ENCODE results near the gene MAPK8IP3.

The MAPK8IP3 gene

DNA sequence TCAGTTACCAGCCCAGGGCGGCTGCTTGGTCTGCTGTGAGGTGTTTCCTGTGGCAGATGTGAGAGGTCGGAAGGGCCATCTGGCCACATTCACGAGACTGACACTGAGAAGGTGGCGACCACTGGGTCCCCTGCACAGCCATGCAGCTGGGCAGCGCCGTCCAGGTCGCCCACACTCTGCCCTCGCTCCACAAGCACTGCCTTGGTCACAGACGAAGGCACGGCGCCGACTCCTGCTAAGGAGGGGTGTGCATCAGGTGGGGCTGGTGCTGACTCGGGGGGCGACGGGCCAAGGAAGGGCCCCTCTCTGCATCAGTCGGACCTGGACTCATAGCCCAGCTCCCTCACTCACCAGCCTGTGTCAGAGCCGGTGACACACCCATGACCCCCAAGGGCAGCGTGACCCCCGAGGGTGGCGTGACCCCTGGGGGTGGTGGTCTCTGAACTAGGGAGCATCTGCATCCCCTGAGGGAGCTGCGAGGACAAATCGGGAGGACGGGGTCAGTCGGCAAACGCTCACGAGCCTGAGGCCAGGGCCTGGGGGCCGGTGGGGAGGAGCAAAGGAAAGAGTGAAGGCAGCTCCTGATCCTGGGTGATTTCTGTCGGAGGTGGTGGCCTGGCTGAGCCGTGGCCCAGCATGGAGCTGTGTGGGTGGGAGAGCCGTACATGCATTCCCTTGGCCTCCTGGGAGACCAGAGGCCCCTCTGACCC, 34.9 kb downstream of the MAPK8IP3 start:
- no peak for DNase-seq

DNA sequence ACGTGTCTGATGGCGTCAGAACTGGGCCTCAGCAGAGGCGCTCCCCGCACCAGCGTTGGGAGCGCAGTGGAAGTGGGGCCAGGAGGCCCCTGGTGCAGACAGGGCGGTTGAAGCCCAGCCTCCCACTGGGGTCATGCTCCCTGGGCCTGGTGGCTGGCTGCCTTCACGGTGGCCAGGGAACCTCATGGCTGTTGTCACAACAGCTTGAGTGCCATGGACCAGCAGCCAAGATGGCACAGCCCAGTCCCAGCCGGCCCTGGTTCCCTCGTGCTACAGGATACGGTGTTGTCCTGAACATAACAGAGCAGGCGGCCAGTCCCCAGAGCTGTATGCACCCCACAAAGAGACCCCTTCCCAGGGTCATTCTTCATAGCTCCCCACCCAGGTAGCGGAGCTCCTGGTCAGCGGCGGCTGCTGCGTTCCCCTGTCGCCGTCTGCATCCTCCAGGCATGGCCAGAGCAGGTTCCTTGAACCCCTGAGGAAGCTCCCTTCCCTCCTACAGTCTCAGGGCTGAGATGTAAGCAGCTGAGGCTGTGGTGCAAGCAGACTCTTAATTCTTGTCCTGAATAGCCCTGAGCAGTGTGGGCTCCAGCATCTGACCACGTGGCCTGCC, 35.7 kb downstream of the MAPK8IP3 start:
- no peak for DNase-seq

DNA sequence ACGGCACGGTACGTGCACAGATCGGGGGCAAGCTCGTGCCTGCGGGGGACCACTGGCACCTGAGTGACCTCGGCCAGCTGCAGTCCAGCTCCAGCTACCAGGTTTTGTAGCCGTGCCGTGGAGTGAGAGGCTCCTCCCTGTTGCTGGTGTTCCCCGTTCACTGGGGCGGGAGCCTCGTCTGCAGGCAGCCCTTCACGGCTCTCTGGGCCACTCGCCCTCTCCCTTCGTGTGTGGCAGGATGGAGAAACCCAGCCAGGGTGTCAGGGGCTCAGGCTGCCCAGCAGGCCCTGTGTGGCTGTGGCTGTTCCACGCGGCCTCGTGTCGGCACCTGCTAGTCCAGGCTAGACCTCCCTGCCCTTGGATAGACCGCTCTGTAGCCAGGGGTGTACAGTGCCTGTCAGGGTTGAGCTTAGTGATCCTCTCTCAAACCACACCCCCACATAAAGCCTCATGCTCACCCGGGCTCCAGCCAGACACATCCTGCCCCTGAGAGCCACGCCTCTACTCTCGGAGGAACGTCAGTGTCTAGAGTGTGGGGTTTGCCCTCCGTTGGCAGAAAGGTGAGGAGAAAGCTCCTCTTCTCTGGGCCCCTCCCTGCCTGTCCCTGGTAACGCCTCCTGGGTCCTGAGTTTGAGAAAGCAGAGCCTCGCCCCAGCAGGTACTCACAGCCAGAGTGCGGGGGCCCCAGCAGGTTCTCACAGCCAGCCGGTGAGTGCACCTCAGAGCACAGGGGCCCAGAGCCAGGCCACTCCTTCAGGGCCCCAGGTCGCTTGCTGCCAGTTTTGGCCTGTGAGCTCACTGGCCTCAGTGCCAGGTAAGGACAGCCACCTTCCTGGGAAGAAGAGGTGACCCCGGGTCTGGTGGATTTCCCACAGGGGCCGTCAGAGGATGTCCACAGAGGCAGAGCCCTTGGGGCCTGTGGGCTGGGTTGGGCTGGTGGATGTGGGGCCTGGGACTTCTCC, 37.7 kb downstream of the MAPK8IP3 start:
- no peak for DNase-seq

DNA sequence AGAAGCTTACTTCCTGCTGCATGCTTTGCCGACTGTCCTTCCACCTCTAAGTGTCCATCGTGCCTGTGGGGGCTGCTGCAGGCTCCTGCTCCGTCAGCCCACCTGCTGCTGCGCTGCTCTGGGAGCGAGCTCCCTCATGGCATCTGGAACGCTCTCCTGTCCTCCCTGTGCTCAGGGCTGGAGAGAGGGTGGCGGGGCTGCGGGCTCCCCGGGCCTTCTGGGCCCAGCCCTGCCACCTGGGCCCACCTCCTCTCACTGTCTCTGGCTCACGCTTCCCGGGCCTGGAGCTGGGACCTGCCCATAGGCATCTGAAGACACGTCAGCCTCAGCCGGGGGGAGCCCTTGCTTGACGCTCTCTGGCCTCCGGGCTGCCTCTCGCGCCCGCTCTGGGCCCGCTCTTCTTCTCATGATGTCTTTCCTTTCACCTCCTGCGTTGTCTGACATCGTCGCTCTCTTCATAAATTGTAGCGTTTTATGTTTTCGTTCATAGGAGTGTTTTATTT, 38.4 kb downstream of the MAPK8IP3 start:
- no peak for DNase-seq

DNA sequence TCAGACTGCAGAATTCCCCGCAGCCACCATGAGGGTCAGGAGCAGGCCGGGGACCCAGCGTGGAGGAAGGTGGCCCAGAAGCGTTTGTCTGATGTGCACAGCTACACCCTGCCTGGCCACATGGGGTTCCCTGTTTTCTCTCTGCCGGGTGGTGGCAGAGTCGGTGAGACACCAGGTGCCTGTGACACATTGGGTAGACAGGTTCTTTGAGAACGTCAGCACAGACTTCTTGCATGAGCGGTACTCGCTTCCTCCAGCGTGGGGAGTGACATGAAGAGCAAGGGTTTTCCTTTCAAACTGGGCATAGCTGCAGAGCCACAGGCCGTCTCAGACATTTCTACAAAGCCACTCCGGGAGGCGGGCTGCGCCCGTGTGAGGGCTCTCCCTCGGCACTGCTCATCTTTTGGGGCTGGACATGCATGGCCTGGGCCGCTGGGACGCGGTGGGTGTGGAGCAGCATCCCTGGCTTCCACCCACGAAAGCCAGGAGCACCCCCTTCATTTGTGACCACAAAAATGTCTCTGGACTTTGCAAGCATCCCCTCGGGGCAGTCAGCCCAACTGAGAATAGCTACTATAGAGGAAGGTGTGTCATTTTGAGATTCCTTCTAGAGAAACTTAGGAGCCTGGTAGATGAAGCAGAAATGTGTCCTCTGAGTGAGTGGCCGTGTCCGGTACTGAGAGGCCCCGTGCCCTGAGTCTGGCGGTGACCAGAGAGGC, 39.3 kb downstream of the MAPK8IP3 start:
- DNase-seq = no peak

DNA sequence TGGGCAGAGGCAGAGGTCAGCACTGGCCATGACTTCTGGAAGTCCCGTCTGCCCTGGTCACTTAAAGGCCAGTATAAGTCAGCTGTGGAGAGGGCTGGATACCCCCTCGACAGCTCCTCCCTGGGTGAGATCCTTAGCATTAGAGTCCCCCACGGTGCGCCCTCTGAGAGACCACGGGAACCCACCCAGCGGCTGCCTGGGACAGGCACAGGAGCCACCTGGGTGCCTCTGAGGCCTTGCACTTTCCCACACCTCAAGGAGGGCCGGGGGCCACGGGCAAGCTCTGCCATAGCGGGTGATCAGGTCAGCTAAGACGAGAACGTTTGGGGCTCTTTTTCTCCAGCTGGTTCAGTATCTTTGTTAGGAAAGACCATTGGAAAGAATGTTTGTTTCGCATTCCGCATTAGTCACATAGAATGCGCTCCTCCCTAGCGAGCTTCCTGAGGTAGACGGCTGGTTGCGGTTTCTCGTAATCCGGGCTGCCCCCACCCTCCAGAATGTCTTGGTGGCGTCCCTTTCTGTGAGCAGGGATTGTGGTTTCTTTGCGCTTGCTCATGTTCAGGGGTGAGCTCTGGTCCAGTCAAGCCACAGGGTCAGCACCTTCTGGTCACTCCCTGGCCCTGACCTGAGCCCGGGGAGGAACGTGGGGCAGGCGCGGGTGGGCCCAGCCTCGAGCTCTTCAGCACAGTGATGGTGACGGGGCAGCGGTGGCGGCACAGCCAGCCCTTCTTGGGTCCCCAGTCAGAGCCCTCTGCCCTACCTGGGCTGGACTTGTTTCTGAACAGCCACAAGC, 40.1 kb downstream of the MAPK8IP3 start:
- no peak for DNase-seq

DNA sequence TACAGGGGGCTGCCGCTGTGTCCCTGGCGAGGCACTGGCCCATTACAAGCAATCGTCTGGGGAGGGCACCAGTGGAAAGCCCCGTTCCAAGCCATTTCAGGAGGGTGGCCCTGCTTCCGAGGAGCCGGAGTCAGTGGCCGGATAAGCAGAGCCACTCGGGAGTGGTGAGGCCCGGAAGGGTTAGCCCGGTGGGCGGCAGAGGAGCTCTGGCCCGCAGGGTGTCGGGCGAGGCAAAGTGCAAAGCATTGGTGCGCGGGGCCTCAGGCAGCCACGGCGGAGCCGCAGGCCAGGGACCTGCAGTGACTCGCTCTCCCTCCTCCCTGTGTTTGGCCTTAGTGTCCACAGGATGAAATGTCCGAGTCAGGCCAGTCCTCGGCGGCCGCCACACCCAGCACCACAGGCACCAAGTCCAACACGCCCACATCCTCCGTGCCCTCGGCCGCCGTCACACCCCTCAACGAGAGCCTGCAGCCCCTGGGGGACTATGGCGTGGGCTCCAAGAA, 40.7 kb downstream of the MAPK8IP3 start:
- DNase-seq = no peak

DNA sequence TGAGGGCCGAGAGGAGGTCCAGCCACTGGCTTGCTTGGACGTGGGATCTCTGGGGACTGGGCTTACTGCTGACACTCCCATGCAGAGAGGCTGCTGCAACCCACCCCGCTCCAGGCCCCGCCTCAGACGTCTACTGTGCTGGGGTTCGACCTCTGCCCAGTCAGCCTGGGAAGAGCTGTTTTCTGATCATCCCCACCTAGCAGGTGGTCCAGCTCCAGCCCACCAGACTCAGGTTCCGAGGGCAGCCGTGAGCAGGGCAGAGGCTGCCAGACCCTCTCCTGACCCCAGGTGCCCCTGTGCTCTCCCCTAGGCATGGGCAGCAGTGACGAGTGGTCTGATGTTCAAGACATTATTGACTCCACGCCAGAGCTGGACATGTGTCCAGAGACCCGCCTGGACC, 41.9 kb downstream of the MAPK8IP3 start:
- no peak for DNase-seq

DNA sequence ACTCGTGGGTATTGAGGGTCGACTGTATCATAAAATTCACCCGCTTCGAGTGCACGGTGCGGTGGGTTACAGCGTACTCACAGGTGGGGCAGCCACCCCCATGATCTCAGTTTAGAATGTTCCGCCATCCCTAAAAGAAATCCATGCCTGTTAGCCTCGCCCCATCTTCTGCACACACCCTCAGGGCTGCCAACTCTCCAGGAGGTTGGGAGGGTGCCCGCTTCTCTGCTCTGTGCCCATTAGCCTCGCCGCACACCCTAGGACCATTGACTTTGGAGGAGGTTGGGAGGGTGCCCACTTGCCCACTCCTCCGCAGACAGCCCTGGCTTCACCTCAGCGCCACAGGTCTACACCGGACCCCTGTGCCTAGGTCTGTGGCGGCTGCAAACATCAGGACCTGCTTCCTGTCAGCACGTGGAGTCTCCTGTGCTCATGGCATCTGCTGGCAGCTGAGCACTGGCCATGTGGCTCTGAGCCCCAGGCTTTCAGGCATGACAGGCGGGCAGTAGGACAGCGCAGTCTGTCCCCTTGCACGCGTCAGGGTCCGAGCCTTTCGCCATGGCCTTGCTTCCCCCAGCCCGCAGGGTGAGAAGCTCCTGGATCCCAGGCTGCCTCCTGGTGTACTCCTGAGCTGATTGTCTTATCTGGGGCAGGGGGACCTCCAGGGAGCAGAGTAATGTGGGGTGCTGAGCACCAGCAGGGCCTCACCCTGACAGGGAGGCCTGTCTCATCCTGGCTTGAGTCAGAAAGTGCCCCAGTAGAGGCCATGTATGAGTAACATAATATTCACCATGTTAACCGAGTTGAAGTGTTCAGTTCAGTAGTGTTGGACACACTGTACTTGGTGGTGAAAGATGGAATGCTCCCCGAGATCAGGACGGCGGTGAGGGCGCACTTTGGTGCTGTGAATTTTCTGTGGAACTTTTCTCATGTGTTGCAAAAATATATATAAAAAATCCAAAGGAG, 43.4 kb downstream of the MAPK8IP3 start:
- DNase-seq = no peak

DNA sequence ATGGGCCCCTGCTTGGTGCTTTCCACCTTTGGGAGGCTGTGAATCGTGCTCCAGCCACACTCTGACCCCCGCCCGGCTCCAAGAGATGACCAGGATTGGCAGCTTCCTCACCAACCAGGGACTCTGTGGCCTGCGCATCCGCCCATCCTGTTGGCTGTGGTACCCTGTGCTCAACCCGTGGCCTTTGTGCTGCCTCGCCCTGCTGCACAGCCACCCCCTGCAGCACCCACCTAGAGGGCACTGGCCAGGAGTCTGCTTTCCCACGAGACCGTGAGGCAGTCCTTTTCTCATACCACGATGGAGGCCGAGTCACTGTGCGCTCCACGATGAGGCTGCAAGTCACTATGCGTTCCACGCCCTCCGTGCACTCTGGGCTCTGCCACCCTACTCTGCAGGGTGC, 46.0 kb downstream of the MAPK8IP3 start:
- no peak for DNase-seq

DNA sequence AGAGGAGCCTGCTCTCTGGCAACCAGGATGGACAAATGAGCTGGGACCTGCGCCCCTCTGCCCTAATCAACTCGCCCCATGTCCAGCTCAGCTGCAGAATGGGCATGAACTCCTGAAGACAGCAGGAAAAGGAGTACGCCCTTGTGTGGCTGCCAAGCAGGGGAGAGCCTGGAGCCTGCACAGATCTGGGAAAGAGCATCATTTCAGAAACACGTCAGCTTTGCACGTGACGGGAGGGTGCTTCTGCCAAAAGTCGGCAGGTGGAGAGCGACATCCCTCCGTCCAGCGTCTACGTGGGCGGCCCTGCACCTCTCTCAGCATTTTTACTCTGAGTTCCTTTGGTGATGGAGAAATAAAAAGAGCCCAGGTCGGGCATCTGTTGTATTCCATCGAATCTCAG, 46.9 kb downstream of the MAPK8IP3 start:
- DNase-seq = no peak

DNA sequence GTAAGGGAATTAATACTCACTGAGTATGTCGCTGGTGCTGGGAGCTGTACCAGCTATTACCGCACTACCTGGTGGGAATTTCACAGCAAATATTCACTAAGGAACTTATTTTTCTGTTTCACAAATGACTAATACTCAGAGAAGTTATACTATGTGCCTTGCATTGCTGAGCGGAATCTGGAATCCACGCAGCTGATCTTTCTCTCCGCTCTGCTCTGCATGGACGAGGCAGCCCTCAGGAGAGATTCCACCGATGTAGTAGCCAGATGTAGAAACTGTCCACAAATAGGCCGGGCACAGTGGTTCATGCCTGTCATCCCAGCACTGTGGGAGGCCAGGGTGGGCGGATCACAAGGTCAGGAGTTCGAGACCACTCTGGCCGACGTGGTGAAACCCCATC, 48.2 kb downstream of the MAPK8IP3 start:
- no peak for DNase-seq

DNA sequence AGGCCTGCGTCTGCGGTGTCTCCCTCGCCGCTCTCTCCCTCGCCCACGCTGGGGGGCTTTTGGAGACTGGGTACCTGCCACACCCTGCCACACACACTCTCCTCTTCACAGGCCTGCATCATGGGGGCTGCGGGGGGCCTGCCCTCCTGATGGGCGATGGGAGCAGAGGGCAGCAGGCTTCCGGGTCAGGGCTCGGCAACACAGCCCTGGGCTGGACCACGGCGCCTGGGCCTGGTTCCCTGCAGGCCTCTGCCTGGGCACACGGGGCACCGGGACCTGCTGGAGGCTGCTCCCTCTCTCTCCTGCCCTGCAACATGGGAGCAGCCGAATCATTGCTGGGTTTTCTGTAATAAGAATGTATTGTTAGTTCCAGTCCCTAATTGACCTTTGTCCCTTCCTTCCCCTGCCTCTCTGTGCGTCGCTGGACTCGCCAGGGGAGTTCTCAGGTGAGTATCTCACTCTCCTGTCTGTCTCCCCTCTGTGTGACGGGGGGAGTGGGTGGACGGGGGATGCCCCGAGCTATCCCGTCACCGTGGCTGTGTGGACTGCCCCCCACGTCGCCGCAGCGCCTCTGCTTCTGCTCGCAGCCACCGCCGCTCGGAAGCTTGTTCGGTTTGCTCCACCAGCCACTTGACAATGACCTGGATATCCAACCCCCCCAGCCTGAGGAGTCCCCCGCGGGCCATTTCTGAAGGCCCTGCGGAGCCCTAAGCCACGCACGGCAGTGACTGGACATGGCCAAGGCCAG, 51.9 kb downstream of the MAPK8IP3 start:
- no peak for DNase-seq

DNA sequence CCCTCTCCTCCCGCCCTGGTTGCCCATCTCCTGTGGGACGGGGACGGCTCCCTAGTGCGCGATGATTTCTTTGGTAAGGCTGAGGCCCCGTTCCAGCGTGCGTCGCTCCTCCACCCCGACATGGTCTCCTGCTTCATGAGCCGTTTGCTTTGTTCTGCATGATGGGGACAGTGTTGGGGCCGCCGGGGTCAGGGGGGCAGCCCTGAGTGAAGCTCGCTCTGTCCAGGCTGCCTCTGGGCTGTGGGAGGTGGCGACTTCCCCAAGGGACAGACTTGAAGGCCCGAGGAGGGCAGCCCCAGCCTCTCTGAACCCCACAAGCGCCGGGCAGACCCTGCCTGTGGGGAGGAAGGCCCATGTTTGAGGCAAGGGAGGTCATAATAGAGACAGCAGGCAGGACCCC, 52.9 kb downstream of the MAPK8IP3 start:
- no peak for DNase-seq

DNA sequence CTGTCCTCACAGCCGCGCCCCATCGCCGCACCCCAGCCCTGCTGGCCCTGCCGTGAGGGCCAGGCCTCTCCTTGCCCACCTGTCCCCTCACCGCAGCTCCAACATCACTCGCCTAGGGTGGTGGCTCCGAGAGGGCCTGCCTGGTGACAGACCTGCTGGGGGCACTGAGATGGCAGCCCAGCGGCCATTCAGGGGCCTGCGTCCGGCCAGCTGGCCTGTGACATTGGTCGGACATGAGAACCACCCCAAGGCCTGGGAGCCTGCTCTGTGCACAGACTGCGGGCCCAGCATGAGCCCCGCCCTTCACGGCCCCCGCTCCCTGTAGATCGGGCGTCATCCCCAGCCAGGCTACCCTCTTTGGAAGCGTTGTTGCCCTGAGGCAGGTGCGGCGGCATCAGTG, 53.5 kb downstream of the MAPK8IP3 start:
- DNase-seq = no peak

DNA sequence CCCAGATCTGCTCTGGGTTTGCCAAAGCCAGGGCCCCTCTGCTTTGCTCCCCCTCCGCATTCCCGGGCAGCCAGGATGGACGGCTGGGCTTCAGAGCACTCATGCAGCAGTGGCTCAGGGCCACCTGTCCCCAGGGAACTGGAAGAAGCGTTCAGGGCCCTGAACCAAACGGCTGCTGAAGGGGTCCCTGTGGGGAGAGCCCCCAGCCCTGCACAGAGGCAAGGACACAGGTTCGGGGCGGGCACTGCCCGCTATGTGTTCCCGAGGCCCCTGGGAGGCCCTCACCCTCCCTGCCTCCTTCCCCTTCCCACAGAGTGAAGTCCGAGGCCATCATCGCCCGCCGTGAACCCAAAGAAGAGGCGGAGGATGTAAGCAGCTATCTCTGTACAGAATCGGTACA, 54.9 kb downstream of the MAPK8IP3 start:
- no peak for DNase-seq

DNA sequence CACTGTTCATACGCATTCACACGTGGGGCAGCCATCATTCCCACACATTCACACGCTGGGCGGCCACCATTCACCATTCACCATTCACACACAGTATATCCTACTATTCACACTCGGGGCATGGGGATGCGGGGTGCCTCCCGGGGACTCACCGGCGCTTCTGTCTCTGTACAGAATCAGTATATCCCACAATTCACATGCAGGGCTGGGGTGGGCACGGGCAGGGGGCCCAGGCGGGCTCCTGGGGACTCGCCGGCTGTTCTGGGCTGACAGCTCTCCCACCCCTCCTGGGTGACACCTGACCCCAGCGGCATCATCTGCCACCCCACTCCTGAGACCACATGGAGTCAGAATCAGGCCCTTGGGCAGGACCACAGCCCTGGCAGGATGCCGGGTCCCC, 55.8 kb downstream of the MAPK8IP3 start:
- DNase-seq = no peak

DNA sequence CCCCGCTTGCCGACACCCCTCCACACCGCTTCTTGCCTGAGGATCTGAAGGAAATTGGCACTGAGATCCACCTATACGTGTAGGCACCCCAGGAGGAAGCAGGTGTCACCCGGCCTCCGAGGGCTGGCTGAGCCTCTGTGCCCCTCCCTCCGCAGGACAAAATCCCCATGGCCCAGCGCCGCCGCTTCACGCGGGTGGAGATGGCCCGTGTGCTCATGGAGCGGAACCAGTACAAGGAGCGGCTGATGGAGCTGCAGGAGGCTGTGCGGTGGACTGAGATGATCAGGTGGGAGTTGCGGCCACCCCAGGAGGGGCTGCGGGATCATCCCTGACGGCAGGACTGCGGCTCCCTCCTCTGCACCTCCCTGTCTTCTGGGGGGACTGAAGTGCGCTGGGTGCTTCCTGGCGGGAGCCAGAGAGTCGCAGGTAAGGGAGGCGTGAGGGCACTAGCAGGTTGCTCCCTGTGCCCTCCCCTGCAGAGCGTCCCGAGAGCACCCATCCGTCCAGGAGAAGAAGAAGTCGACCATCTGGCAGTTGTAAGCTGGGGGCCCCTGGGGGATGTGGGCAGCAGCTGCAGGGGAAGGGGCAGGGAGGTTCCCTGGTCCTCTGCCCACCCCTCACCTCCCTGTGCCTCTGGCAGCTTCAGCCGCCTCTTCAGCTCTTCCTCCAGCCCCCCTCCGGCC, 56.3 kb downstream of the MAPK8IP3 start:
- DNase-seq = no peak

DNA sequence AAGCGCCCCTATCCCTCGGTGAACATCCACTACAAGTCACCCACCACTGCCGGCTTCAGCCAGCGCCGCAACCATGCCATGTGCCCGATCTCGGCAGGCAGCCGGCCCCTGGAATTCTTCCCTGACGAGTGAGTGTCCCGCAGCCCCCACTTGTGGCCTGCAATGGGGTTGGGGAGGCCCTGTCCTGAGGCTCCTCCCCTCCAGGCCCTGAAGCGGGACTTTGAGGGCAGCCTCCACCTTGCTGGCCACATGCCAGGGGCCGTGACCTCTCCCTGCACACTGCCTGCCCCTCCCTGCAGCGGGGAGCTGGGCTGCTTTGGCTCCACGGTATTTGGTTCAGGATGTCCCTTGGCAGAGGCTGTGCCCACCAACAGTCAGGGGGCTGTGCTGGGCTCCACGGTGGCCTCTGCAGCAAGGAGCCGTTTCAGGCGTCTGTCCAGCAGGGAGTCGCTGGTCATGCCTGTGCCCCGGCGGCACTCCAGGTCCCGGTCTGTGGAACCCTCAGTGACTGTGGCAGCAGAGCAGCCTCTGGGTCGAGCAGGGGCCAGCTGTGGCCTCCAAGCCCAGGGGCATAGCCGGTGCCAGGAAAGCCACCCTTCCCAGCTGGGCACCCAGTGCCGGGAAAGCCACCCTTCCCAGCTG, 57.0 kb downstream of the MAPK8IP3 start:
- DNase-seq = no peak

All from NCI-H2081 (cell line).